GM12878 (cell line): ENCODE results near the gene ATP2A2. TPM values are rescaled to one million over a fixed set of nuclear protein-coding genes. Genes with fewer than 3 reads are reported as not detected.

ENCODE experiments used
- ATF2 ChIP-seq: IDR thresholded peaks from 2 replicates; pipeline ENCODE4 v1.6.1; 2012; ENCODE audit warnings: low read length, inconsistent platforms
- BACH1 ChIP-seq: fragments of 450-650 bp; IDR thresholded peaks from 2 replicates; pipeline ENCODE4 v1.6.1; 2017; ENCODE audit warnings: mild to moderate bottlenecking, borderline replicate concordance
- BCL11A ChIP-seq: IDR thresholded peaks from 2 replicates; pipeline ENCODE4 v1.6.1; 2011; ENCODE audit warnings: low read depth, low read length
- BHLHE40 ChIP-seq, 2 experiments: fragments of 450-650 bp in 1 of 2; IDR thresholded peaks; 2 replicates each; pipeline ENCODE4 v1.6.1; 2011 to 2017; ENCODE audit warnings: low read depth in 2 of 2, borderline replicate concordance in 1 of 2, improper control_type of control experiment in 1 of 2, low read length in 1 of 2, mild to moderate bottlenecking in 1 of 2
- CBX5 ChIP-seq: sonication (generic); IDR thresholded peaks from 2 replicates; pipeline ENCODE4 v1.6.1; 2016; ENCODE audit warnings: low read depth, moderate library complexity, mild to moderate bottlenecking, inconsistent platforms
- CHD2 ChIP-seq: IDR thresholded peaks from 2 replicates; pipeline ENCODE4 v1.6.1; 2011; ENCODE audit warnings: low read depth, low read length, improper control_type of control experiment, borderline replicate concordance
- CREB1 ChIP-seq: IDR thresholded peaks from 2 replicates; pipeline ENCODE4 v1.6.1; 2012; ENCODE audit warnings: low read depth, mild to moderate bottlenecking, inconsistent platforms
- CREM ChIP-seq: IDR thresholded peaks from 2 replicates; pipeline ENCODE4 v1.6.1; 2014; ENCODE audit warnings: antibody characterized with exemption, low read depth
- DPF2 ChIP-seq: fragments of 450-650 bp; IDR thresholded peaks from 2 replicates; pipeline ENCODE4 v1.6.1; 2017; ENCODE audit warnings: mild to moderate bottlenecking
- EED ChIP-seq: sonication (generic); IDR thresholded peaks from 2 replicates; pipeline ENCODE4 v1.6.1; 2016; ENCODE audit warnings: antibody characterized with exemption, low read depth
- GABPA ChIP-seq: IDR thresholded peaks from 2 replicates; pipeline ENCODE4 v1.6.1; 2014; ENCODE audit warnings: antibody characterized with exemption, low read depth, mild to moderate bottlenecking, inconsistent platforms
- GATAD2B ChIP-seq: fragments of 450-650 bp; conservative IDR thresholded peaks from 2 replicates; pipeline ENCODE4 v1.6.1; 2017; ENCODE audit warnings: low read depth, mild to moderate bottlenecking, moderate library complexity
- HCFC1 ChIP-seq: fragments of 150-350 bp; IDR thresholded peaks from 2 replicates; pipeline ENCODE4 v1.6.1; 2014; ENCODE audit warnings: low read length
- HDAC2 ChIP-seq: fragments of 200-600 bp; sonication (generic); IDR thresholded peaks from 2 replicates; pipeline ENCODE4 v1.6.1; 2017
- IRF4 ChIP-seq: IDR thresholded peaks from 2 replicates; pipeline ENCODE4 v1.6.1; 2011; ENCODE audit warnings: low read depth, low read length
- JUND ChIP-seq: IDR thresholded peaks from 2 replicates; pipeline ENCODE4 v1.6.1; 2012; ENCODE audit warnings: low read depth, mild to moderate bottlenecking, low read length, improper control_type of control experiment, moderate library complexity
- LARP7 ChIP-seq: fragments of 450-650 bp; IDR thresholded peaks from 2 replicates; pipeline ENCODE4 v1.6.1; 2017; ENCODE audit warnings: mild to moderate bottlenecking
- MAX ChIP-seq: IDR thresholded peaks from 2 replicates; pipeline ENCODE4 v1.6.1; 2012; ENCODE audit warnings: low read depth, low read length, improper control_type of control experiment
- PAX5 ChIP-seq: IDR thresholded peaks from 2 replicates; pipeline ENCODE4 v1.6.1; 2011; ENCODE audit warnings: low read depth, low read length, borderline replicate concordance
- POLR2A ChIP-seq: IDR thresholded peaks from 2 replicates; pipeline ENCODE4 v1.6.1; 2011; ENCODE audit warnings: low read depth, mild to moderate bottlenecking, low read length
- RELA ChIP-seq: fragments of 450-650 bp; IDR thresholded peaks from 2 replicates; pipeline ENCODE4 v1.8.0; 2014; ENCODE audit warnings: borderline replicate concordance; ENCODE audit not compliant: partially characterized antibody
- SP1 ChIP-seq: IDR thresholded peaks from one replicate; pipeline ENCODE4 v1.6.1; 2011; ENCODE audit warnings: low read depth, low read length
- TBL1XR1 ChIP-seq: IDR thresholded peaks from 2 replicates; pipeline ENCODE4 v1.6.1; 2012; ENCODE audit warnings: low read depth, low read length, improper control_type of control experiment
- ZNF217 ChIP-seq: fragments of 450-650 bp; IDR thresholded peaks from 2 replicates; pipeline ENCODE4 v1.6.1; 2017; ENCODE audit warnings: antibody characterized with exemption, mild to moderate bottlenecking
- ZNF24 ChIP-seq: fragments of 450-650 bp; IDR thresholded peaks from 2 replicates; pipeline ENCODE4 v1.6.1; 2017; ENCODE audit warnings: antibody characterized with exemption, mild to moderate bottlenecking
- ZNF622 ChIP-seq: fragments of 450-650 bp; IDR thresholded peaks from 2 replicates; pipeline ENCODE4 v1.6.1; 2017; ENCODE audit warnings: mild to moderate bottlenecking, inconsistent platforms
- ZNF687 ChIP-seq: fragments of 450-650 bp; IDR thresholded peaks from 2 replicates; pipeline ENCODE4 v1.6.1; 2017; ENCODE audit warnings: mild to moderate bottlenecking, moderate library complexity
- polyA plus RNA-seq, 11 experiments: library from polyadenylated mRNA; depleted of rRNA in 4 of 11; unstranded in 6 of 11; stranded (reverse) in 5 of 11; fragments of >200 nt; fragmentation: Nextera tagmentation in 4 of 11; fragmentation: Illumina TruSeq in 1 of 11; extraction: Ambion mirVana in 4 of 11; extraction: Trizol in 1 of 11; gene quantifications; 1 replicate in 1 of 11; 2 replicates in 10 of 11; pipeline versions ENCODE4 v1.2.1 to v1.2.3, GENCODE V29; 2011 to 2016; ENCODE audit warnings: inconsistent platforms in 2 of 11, missing spikeins in 2 of 11, low read depth in 1 of 11
- total RNA-seq, 4 experiments: library from RNA; depleted of rRNA in 3 of 4; stranded (reverse); fragments of >200 nt in 3 of 4; fragmentation: Illumina TruSeq in 1 of 4; extraction: Trizol in 1 of 4; gene quantifications; 2 replicates each; pipeline versions ENCODE4 v1.2.1 to v1.2.3, GENCODE V29; 2013 to 2021
- TF ChIP-seq, protein P1 (sequence below): fragments of 450-650 bp; IDR thresholded peaks from 2 replicates; pipeline ENCODE4 v1.6.1; 2014; ENCODE audit warnings: mild to moderate bottlenecking

The ATP2A2 gene
- total and polyA plus RNA-seq, 10 of the 15 experiments (the other 5 are each of a cell fraction or from before 2014, with no cell fraction given), result 3.7 to 133 (median 34.4) TPM

- TF ChIP-seq CHD2, result peak; percentile 61; the same call in 1 of the 2 replicates
- no peak for TF ChIP-seq MAX
- peak; percentile 65 for TF ChIP-seq CREB1
- TF ChIP-seq PAX5, result peak; percentile 78
- peak; percentile 68 to 92; a peak in 3 of 4 replicates for TF ChIP-seq BHLHE40 (IDR thresholded peaks at IDR 0.05; ENCODE audit: borderline replicate concordance in 1 of 2, low read depth in 2 of 2, low read length in 1 of 2)
- peak; percentile 21; the same call in 1 of the 2 replicates for TF ChIP-seq LARP7
- TF ChIP-seq ZNF24, result no peak
- peak; percentile 56; the same call in 1 of the 2 replicates for TF ChIP-seq BCL11A
- peak; percentile 61 for TF ChIP-seq POLR2A
- TF ChIP-seq TBL1XR1, result 0 out of 2 replicates have a peak, but pooled peaks have one; percentile 37
- TF ChIP-seq DPF2, result peak; percentile 70; the same call in 1 of the 2 replicates
- TF ChIP-seq GABPA, result no peak
- TF ChIP-seq HCFC1, result peak; percentile 13
- no peak for TF ChIP-seq HDAC2
- no peak for TF ChIP-seq GATAD2B
- peak; percentile 62 for TF ChIP-seq CREM
- TF ChIP-seq, protein P1, sequence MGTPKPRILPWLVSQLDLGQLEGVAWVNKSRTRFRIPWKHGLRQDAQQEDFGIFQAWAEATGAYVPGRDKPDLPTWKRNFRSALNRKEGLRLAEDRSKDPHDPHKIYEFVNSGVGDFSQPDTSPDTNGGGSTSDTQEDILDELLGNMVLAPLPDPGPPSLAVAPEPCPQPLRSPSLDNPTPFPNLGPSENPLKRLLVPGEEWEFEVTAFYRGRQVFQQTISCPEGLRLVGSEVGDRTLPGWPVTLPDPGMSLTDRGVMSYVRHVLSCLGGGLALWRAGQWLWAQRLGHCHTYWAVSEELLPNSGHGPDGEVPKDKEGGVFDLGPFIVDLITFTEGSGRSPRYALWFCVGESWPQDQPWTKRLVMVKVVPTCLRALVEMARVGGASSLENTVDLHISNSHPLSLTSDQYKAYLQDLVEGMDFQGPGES, result no peak
- TF ChIP-seq JUND, result no peak
- no peak for TF ChIP-seq CBX5
- no peak for TF ChIP-seq ATF2
- no peak for TF ChIP-seq ZNF217
- peak; percentile 28 for TF ChIP-seq SP1
- peak; percentile 82 for TF ChIP-seq ZNF687
- no peak for TF ChIP-seq BACH1
- TF ChIP-seq ZNF622, result no peak
- 0 out of 2 replicates have a peak, but pooled peaks have one; percentile 8 for TF ChIP-seq IRF4
- peak; percentile 85 for TF ChIP-seq RELA
- no peak for TF ChIP-seq EED
Observed at GRCh38 chr12:110371408-110372055, 90.5 kb downstream of the ATP2A2 start (continued).
